T47D (cell line): ENCODE measurements around the gene RGS11.

ENCODE experiments used
- DNase-seq, 2 experiments: peaks; one replicate each; pipeline versions ENCODE4 v3.0.0 to v3.0.0-alpha.2; 2011 to 2012; ENCODE audit warnings: low read depth in 1 of 2, low spot score in 1 of 2
- JUND ChIP-seq: IDR thresholded peaks from 2 replicates; pipeline ENCODE4 v1.6.1; 2012; ENCODE audit warnings: low read depth
- in situ Hi-C: cut with HindIII; loops from 2 replicates; pipeline ENCODE4 v1.10.0; 2016; ENCODE audit warnings: low sequenced_read_pairs, low pct_unique_long_range_greater_than_20kb

Gene RGS11

GRCh38 chr16:275786-276232, at the start of gene RGS11:
Gene RGS11, minus strand, starts transcription at chr16:275944. Its CDS starts 33 bp downstream, at chr16:275911.
- TF ChIP-seq JUND = no peak
- in situ Hi-C loops = no loop called here
- DNase-seq = no peak

- DNase-seq = no peak
- in situ Hi-C loops = no loop called here
- TF ChIP-seq JUND = no peak
Measured at GRCh38 chr16:324451-325334, 48.9 kb upstream of the RGS11 start.

GRCh38 chr16:324201-324450, 48.4 kb upstream of the RGS11 start:
- in situ Hi-C loops = no loop called here
- DNase-seq = no peak
- no peak for TF ChIP-seq JUND

GRCh38 chr16:322476-323143, 46.9 kb upstream of the RGS11 start:
- DNase-seq = no peak
- in situ Hi-C loops = no loop called here
- TF ChIP-seq JUND = no peak

GRCh38 chr16:321532-321931, 45.8 kb upstream of the RGS11 start:
- no peak for DNase-seq
- no peak for TF ChIP-seq JUND
- in situ Hi-C loops = no loop called here

DNA sequence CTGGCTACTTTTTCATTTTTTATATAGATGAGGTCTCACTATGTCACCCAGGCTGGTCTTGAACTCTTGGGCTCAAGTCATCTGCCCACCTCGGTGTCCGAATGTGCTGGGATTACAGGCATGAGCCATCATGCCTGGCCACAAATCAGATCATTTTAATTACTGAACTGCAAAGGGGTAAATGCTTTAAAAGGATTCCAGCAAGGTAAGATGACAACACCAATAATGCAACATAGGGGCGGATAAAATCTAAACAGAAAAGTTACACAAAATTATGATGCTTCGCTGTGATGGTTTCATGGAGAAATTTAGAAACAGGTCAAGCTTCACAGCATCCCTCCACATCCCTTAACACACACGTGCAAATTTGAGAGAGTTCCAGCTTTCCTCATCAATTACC, 44.5 kb upstream of the RGS11 start:
- in situ Hi-C loops = no loop called here
- no peak for DNase-seq
- TF ChIP-seq JUND = no peak

DNA sequence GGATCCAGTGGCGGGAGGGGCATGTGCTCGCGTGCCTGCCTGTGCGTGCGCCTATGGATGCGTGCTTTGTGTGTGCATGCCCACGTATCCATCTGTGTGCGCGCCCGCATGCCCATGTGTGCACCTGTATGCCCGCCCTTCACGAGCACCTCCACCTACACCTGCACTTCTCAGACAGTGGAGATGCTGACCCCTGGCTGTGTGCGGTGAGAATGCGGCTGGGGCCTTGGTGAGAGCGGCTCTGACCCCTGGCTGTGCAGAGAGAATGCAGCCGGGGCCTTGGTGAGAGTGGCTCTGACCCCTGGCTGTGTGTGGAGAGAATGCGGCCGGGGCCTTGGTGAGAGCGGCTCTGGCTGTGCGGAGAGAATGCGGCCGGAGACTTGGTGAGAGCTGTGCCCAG, 42.9 kb upstream of the RGS11 start:
- no peak for DNase-seq
- in situ Hi-C loops = no loop called here

DNA sequence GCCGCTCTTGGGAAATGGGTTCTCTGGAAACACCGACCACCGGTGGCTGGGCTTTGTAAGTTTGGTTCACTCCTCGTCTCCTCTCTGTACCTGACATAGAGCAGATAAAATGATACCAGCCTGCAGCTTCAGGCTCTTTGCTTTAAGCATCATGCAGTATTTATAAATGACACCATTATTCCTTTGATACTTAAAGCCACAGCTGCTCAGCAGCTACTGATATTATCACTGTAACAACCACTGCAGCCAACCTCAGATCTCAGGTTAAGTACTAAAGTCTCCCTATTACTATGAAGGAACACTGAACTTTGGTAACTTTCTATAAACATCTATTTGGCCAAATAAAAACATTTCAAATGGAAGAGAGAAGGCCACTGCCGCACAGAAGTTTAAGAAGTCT, 41.8 kb upstream of the RGS11 start:
- in situ Hi-C loops = no loop called here
- no peak for DNase-seq
- TF ChIP-seq JUND = no peak

More for the DNA sequence above, 42.9 kb upstream of the RGS11 start:
- no peak for TF ChIP-seq JUND

- no peak for TF ChIP-seq JUND
- in situ Hi-C loops = no loop called here
Measured at GRCh38 chr16:316741-317464, 41.2 kb upstream of the RGS11 start.

DNA sequence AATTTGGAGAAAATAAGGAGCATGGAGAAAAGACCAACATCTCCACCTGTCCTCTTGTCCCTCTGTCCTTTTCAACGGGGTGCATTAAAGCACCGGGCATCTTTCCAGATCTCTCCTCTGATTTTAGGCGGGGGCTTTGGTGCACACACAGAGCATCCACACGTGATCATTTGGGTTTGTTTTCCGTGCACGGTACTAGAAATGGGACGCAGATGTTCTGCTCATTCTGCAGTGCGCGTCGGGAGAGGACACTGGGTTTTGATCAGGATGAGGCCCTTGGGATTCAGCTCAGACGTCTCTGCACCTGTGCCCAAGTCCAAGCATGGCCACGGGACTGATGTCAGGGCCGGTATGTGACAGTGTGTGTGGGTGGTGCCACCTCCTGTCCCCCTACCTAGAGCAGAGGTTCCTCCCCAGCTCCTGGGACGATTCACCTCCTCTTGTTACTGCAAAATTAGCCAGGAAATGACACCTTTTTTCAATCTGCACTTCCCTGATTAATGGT, 39.1 kb upstream of the RGS11 start:
- no peak for DNase-seq
- no peak for TF ChIP-seq JUND
- in situ Hi-C loops = no loop called here

More at GRCh38 chr16:316741-317464, 41.2 kb upstream of the RGS11 start:
- DNase-seq = peak in 1 of 2 experiments; percentile 44

- no peak for DNase-seq
- in situ Hi-C loops = no loop called here
- TF ChIP-seq JUND = no peak
Measured at GRCh38 chr16:314351-314750, 38.6 kb upstream of the RGS11 start.

DNA sequence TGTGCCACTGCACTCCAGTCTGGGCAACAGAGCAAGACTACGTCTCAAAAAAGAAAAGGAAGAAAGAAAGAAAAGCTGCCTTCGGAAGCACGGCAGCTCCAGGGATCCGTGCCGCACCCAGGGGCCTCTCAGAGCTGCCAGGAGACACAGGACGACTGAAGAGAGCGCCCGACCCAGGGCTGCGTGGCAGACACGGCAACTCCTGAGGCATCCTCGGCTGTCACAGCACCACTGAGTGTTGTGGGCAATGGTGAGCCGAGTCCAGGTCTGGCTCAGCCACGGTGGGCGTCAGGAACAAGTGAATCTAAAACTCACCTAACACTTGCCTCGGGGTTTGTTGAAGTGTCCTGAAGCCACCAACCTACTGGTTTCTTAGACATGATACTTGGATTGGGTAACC, 36.0 kb upstream of the RGS11 start:
- in situ Hi-C loops = no loop called here
- no peak for DNase-seq
- no peak for TF ChIP-seq JUND

DNA sequence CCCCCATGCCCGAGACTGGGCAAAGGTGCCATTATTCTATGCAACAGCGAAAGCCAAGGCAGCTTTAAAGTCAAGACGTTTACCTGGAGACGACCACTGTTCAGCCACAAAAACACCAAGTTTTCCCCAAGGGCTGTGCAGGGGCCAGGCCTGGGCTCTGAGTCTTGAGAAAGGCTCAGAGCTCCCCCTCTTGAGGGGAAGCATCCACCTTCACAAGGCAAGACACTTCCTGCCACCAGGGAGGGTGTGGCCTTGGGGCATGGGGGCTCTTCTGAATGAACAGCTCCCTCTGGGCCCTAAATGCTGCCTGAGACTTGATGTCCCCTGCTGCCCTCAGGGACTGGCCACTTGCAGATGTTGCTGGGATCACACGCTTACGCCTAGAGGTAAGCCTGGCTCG, 33.7 kb upstream of the RGS11 start:
- DNase-seq = no peak
- in situ Hi-C loops = no loop called here
- no peak for TF ChIP-seq JUND
